Mammary epithelial cell (primary cell): ENCODE results near the gene SLC12A9.

Source experiments
- CTCF ChIP-seq, 2 donors: IDR thresholded peaks in 1 of 2; conservative IDR thresholded peaks in 1 of 2; 2 replicates each; pipeline ENCODE4 v1.5.1; 2011 to 2012; ENCODE audit warnings: inconsistent platforms in 2 of 2, low read length in 2 of 2, mild to moderate bottlenecking in 2 of 2, control low read depth in 1 of 2, low read depth in 1 of 2; ENCODE audit not compliant: insufficient read depth in 1 of 2; ENCODE audit errors: extremely low read depth in 1 of 2
- EZH2 ChIP-seq: IDR thresholded peaks from 2 replicates; pipeline ENCODE4 v1.6.1; 2012; ENCODE audit warnings: low read length, inconsistent platforms, borderline replicate concordance

GRCh38 chr7:100867040-100867775 is 14.7 kb downstream of the SLC12A9 start, which contains the start of gene TRIP6:
- TF ChIP-seq CTCF (conservative IDR thresholded peaks at IDR 0.05 in 1 of 2, IDR thresholded peaks at IDR 0.05 in 1 of 2; ENCODE audit: extremely low read depth in 1 of 2, insufficient read depth in 1 of 2, low read depth in 1 of 2, low read length in 2 of 2) (no peak), EZH2 (no peak)
